CD4-positive, alpha-beta T cell (primary cell): Measurements from ENCODE around the gene GK. TPM values are rescaled to one million over a fixed set of nuclear protein-coding genes. Genes with fewer than 3 reads are reported as not detected.
A peak's percentile ranks its signal among the peaks of the same experiment; 100 is the strongest.

Experiments
- ATAC-seq: fragments of 200-7000 bp; cut with Tn5 transposase; one replicate; pipeline ENCODE4 v1.10.0; 2022; ENCODE audit warnings: mild to moderate bottlenecking; ENCODE audit not compliant: poor library complexity
- CTCF ChIA-PET: fragments of 350-600 bp; sonication (Branson Sonifier 250); formaldehyde crosslinking; loops from one replicate; lab custom pipeline; 2021; ENCODE audit warnings: antibody characterized with exemption, inconsistent platforms; lab: Charles Lee
- POLR2A ChIA-PET: fragments of 350-600 bp; sonication (Branson Sonifier 250); formaldehyde crosslinking; loops from one replicate; lab custom pipeline; 2021; ENCODE audit warnings: antibody characterized with exemption, inconsistent platforms; lab: Charles Lee
- DNase-seq, 14 experiments: peaks; one replicate each; pipeline ENCODE4 v3.0.0-alpha.2; 2013 to 2020; ENCODE audit warnings: mixed read lengths in 2 of 14
- H3K27ac ChIP-seq, 2 donors: one replicate each; pipeline versions ENCODE4 v1.5.1 to v1.7.0; 2013; ENCODE audit warnings: low read length in 2 of 2, low read depth in 1 of 2, mild to moderate bottlenecking in 1 of 2
- H3K27me3 ChIP-seq, 2 experiments: 1 replicate in 1 of 2; 2 replicates in 1 of 2; pipeline versions ENCODE4 v1.6.1 to v1.7.0; 2013; ENCODE audit warnings: low read length in 2 of 2, control low read depth in 1 of 2, mild to moderate bottlenecking in 1 of 2, moderate library complexity in 1 of 2; ENCODE audit not compliant: insufficient read depth in 2 of 2, control insufficient read depth in 1 of 2
- H3K36me3 ChIP-seq: one replicate; pipeline ENCODE4 v1.6.1; 2013; ENCODE audit warnings: low read length, control low read depth; ENCODE audit not compliant: insufficient read depth
- H3K4me1 ChIP-seq: one replicate; pipeline ENCODE4 v1.6.1; 2013; ENCODE audit warnings: low read length, control low read depth; ENCODE audit not compliant: insufficient read depth
- H3K4me3 ChIP-seq: one replicate; pipeline ENCODE4 v1.5.1; 2013; ENCODE audit warnings: mild to moderate bottlenecking, low read length, moderate library complexity
- H3K9me3 ChIP-seq, 2 experiments: 1 replicate in 1 of 2; 2 replicates in 1 of 2; pipeline versions ENCODE4 v1.6.1 to v1.7.0; 2013; ENCODE audit warnings: low read length in 2 of 2, mild to moderate bottlenecking in 2 of 2, control low read depth in 1 of 2, moderate library complexity in 1 of 2; ENCODE audit not compliant: control insufficient read depth in 1 of 2, insufficient read depth in 1 of 2
- H3K27ac Mint-ChIP-seq: one replicate; pipeline ENCODE4 v1.8.0; 2020; ENCODE audit warnings: mixed read lengths
- H3K27me3 Mint-ChIP-seq: one replicate; pipeline ENCODE4 v1.8.0; 2021; ENCODE audit warnings: mixed read lengths
- H3K36me3 Mint-ChIP-seq: one replicate; pipeline ENCODE4 v1.8.0; 2021; ENCODE audit warnings: low read depth, mixed read lengths
- H3K4me1 Mint-ChIP-seq: one replicate; pipeline ENCODE4 v1.8.0; 2021; ENCODE audit warnings: low read depth, mixed read lengths
- H3K4me3 Mint-ChIP-seq: one replicate; pipeline ENCODE4 v1.8.0; 2020; ENCODE audit warnings: mild to moderate bottlenecking, mixed read lengths
- H3K9me3 Mint-ChIP-seq: one replicate; pipeline ENCODE4 v1.8.0; 2020; ENCODE audit warnings: mixed read lengths
- intact Hi-C, 2 experiments: fragments of 100-400 bp; cut with DNase I in 1 of 2; cut with micrococcal nuclease in 1 of 2; formaldehyde crosslinking; loops; one replicate each; pipeline versions ENCODE4 v1.15.1 to v1.9.0; 2023 to 2025; cut with DNase I, micrococcal nuclease
- total RNA-seq, 174 experiments: library from RNA in 2 of 174; stranded (reverse) in 2 of 174; gene quantifications; one replicate each; pipeline ENCODE4 v1.2.3 and lab custom pipeline; 2021 to 2026
- TF ChIP-seq, protein P1 (sequence below): fragments of 200-600 bp; IDR thresholded peaks from one replicate; pipeline ENCODE4 v1.8.0; 2022; ENCODE audit warnings: antibody characterized with exemption, mild to moderate bottlenecking

The GK gene
- total RNA-seq, 2 experiments from 2014 or later = 1.4 to 1.9 TPM

DNA sequence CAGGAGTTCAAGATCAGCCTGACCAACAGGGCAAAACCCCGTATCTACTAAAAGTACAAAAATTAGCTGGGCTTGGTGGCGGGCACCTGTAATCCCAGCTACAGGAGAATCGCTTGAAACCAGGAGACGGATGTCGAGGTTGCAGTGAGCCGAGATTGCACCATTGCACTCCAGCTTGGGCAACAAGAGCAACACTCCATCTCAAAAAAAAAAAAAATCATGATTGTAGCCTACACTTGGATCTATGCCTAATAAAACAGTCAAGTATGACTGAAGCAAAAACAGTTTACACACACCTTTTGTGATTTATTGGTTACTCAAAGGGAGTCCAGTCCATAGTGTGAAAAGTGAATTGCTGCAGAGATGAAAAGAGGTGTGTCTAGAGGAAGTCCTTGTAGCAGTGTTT is 41.0 kb upstream of the GK start:
- intact Hi-C loops = no loop called here
- ChIA-PET POLR2A (no interaction called here), CTCF (no interaction called here)
- Histone ChIP-seq H3K4me3 (no peak overlapping the region), H3K36me3 (no peaks in the 10 kb centered on the region), H3K4me1 (no peaks in the 10 kb centered on the region), H3K27ac (no peak overlapping the region), H3K9me3 (no peaks in the 10 kb centered on the region), H3K27me3 (no peaks in the 10 kb centered on the region)
- ATAC-seq (no peak), DNase-seq (no peak)
- Mint-ChIP-seq H3K27ac (no peak overlapping the region), H3K4me1 (no peaks in the 10 kb centered on the region), H3K36me3 (no peaks in the 10 kb centered on the region), H3K27me3 (no peaks in the 10 kb centered on the region), H3K4me3 (no peak overlapping the region), H3K9me3 (no peaks in the 10 kb centered on the region)
- TF ChIP-seq, protein P1, sequence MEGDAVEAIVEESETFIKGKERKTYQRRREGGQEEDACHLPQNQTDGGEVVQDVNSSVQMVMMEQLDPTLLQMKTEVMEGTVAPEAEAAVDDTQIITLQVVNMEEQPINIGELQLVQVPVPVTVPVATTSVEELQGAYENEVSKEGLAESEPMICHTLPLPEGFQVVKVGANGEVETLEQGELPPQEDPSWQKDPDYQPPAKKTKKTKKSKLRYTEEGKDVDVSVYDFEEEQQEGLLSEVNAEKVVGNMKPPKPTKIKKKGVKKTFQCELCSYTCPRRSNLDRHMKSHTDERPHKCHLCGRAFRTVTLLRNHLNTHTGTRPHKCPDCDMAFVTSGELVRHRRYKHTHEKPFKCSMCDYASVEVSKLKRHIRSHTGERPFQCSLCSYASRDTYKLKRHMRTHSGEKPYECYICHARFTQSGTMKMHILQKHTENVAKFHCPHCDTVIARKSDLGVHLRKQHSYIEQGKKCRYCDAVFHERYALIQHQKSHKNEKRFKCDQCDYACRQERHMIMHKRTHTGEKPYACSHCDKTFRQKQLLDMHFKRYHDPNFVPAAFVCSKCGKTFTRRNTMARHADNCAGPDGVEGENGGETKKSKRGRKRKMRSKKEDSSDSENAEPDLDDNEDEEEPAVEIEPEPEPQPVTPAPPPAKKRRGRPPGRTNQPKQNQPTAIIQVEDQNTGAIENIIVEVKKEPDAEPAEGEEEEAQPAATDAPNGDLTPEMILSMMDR = no peak

DNA sequence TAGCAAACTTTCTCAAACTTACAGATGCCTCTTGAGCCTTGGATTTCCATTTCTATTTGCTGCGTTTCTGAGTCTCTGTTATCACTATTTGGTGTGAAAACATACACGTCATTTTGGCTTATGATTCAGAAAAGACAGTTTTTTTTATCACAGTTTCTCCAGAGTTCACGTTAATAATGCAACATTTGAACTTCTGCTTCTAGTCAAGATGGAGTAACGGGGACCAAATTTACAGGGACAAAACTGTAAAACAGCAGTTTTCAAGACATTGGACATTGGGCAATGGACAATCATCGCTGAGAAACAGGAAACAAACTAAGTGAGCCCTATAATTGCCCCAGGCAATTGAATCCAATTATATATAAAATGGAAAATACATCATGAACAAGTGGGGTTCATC is 39.5 kb upstream of the GK start:
- no peaks in the 10 kb centered on the region for H3K9me3 Mint-ChIP-seq
- POLR2A ChIA-PET = no interaction called here
- no peak for ATAC-seq

DNA sequence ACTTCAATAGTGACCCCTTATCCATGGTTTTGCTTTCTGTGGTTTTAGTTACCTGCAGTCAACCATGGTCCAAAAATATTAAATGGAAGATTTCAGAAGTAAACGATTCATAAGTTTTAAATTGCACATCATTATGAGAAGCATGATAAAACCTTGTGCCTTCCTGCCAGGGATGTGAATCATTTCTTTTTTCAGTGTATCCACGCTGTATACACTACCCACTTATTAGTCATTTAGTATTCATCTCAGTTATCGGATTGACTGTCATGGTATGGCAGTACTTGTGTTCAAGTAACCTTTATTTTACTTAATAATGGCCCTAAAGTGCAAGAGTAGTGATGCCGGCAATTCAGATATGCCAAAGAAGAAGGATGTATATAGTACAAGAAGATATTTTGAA is 38.0 kb upstream of the GK start:
- ATAC-seq (no peak), DNase-seq (no peak)
- H3K27ac Mint-ChIP-seq = no peak overlapping the region
- H3K4me3 ChIP-seq = no peak overlapping the region
- no peaks in the 10 kb centered on the region for H3K27me3 ChIP-seq
- CTCF ChIA-PET = no interaction called here
- H3K9me3 ChIP-seq = no peaks in the 10 kb centered on the region
- H3K4me1 Mint-ChIP-seq = no peaks in the 10 kb centered on the region
- intact Hi-C loops = no loop called here
- H3K4me3 Mint-ChIP-seq = no peak overlapping the region
- no peaks in the 10 kb centered on the region for H3K36me3 Mint-ChIP-seq
- POLR2A ChIA-PET = no interaction called here
- TF ChIP-seq, protein P1 = no peak
- no peaks in the 10 kb centered on the region for H3K36me3 ChIP-seq
- H3K9me3 Mint-ChIP-seq = no peaks in the 10 kb centered on the region
- H3K4me1 ChIP-seq = no peaks in the 10 kb centered on the region
- no peak overlapping the region for H3K27ac ChIP-seq
- H3K27me3 Mint-ChIP-seq = no peaks in the 10 kb centered on the region

More for the DNA sequence above, 39.5 kb upstream of the GK start:
- Mint-ChIP-seq H3K36me3 (no peaks in the 10 kb centered on the region), H3K27ac (no peak overlapping the region), H3K27me3 (no peaks in the 10 kb centered on the region), H3K4me1 (no peaks in the 10 kb centered on the region), H3K4me3 (no peak overlapping the region)
- Histone ChIP-seq H3K4me1 (no peaks in the 10 kb centered on the region), H3K27me3 (no peaks in the 10 kb centered on the region), H3K9me3 (no peaks in the 10 kb centered on the region), H3K27ac (no peak overlapping the region), H3K36me3 (no peaks in the 10 kb centered on the region), H3K4me3 (no peak overlapping the region)
- TF ChIP-seq, protein P1 = no peak
- peak in 2 of 14 experiments; percentile 21 to 31 for DNase-seq
- CTCF ChIA-PET = no interaction called here
- intact Hi-C loops = no loop called here
